GM23338 (cell line): ENCODE data around the gene TNFSF12. TPM values are rescaled to one million over a fixed set of nuclear protein-coding genes. Genes with fewer than 3 reads are reported as not detected.

ENCODE experiments used
- ATAC-seq: fragments of 200-7000 bp; cut with Tn5 transposase; 3 replicates; pipeline ENCODE4 v1.9.1; 2020
- DNase-seq: peaks from one replicate; pipeline ENCODE4 v3.0.0-alpha.2; 2015; ENCODE audit warnings: low spot score
- H2AFZ ChIP-seq: fragments of 200-600 bp; sonication (generic); 2 replicates; pipeline ENCODE4 v1.8.0; 2016; ENCODE audit warnings: antibody characterized with exemption, mild to moderate bottlenecking, moderate library complexity
- H3F3A ChIP-seq: fragments of 200-600 bp; sonication (generic); replicated peaks from 2 replicates; pipeline ENCODE4 v1.8.0; 2017; ENCODE audit warnings: antibody characterized with exemption, mixed run types, low read depth
- H3K27ac ChIP-seq: fragments of 200-600 bp; sonication (generic); 2 replicates; pipeline ENCODE4 v1.6.1; 2016; ENCODE audit warnings: low read depth
- H3K27me3 ChIP-seq: fragments of 200-600 bp; sonication (generic); 2 replicates; pipeline ENCODE4 v1.8.0; 2016; ENCODE audit warnings: mild to moderate bottlenecking, mixed run types, moderate library complexity; ENCODE audit not compliant: insufficient read depth
- H3K36me3 ChIP-seq: fragments of 200-600 bp; sonication (generic); 2 replicates; pipeline ENCODE4 v1.8.0; 2016; ENCODE audit warnings: mild to moderate bottlenecking; ENCODE audit not compliant: insufficient read depth
- H3K4me1 ChIP-seq: fragments of 200-600 bp; sonication (generic); 2 replicates; pipeline ENCODE4 v1.8.0; 2016; ENCODE audit warnings: mild to moderate bottlenecking, moderate library complexity; ENCODE audit not compliant: insufficient read depth
- H3K4me2 ChIP-seq: fragments of 200-600 bp; sonication (generic); 2 replicates; pipeline ENCODE4 v1.7.1; 2017; ENCODE audit warnings: mixed run types
- H3K4me3 ChIP-seq: fragments of 200-600 bp; sonication (generic); 2 replicates; pipeline ENCODE4 v1.6.1; 2016; ENCODE audit warnings: mixed run types
- H3K79me2 ChIP-seq: fragments of 200-600 bp; sonication (generic); replicated peaks from 2 replicates; pipeline ENCODE4 v1.8.0; 2017; ENCODE audit warnings: mild to moderate bottlenecking; ENCODE audit not compliant: insufficient read depth
- H3K9me2 ChIP-seq: fragments of 200-600 bp; sonication (generic); 2 replicates; pipeline ENCODE4 v1.8.0; 2017; ENCODE audit not compliant: insufficient read depth
- H4K20me1 ChIP-seq: fragments of 200-600 bp; sonication (generic); replicated peaks from 2 replicates; pipeline ENCODE4 v1.8.0; 2017; ENCODE audit warnings: mild to moderate bottlenecking; ENCODE audit not compliant: insufficient read depth
- H3K27ac Mint-ChIP-seq: 2 replicates; pipeline ENCODE4 v1.8.0; 2020; ENCODE audit warnings: inconsistent platforms, mild to moderate bottlenecking, moderate library complexity, mixed read lengths
- H3K27me3 Mint-ChIP-seq: 3 replicates; pipeline ENCODE4 v1.8.0; 2022; ENCODE audit warnings: low read depth, mild to moderate bottlenecking, moderate library complexity, mixed read lengths, inconsistent platforms; ENCODE audit not compliant: insufficient read depth, poor library complexity
- H3K36me3 Mint-ChIP-seq: 3 replicates; pipeline ENCODE4 v1.8.0; 2021; ENCODE audit warnings: low read depth, mild to moderate bottlenecking, inconsistent platforms, moderate library complexity, mixed read lengths
- H3K4me1 Mint-ChIP-seq: 3 replicates; pipeline ENCODE4 v1.8.0; 2020; ENCODE audit warnings: mild to moderate bottlenecking, inconsistent platforms, mixed read lengths
- H3K4me3 Mint-ChIP-seq: 3 replicates; pipeline ENCODE4 v1.8.0; 2021; ENCODE audit warnings: moderate library complexity, mild to moderate bottlenecking, inconsistent platforms, mixed read lengths
- H3K9me3 Mint-ChIP-seq: 3 replicates; pipeline ENCODE4 v1.8.0; 2020; ENCODE audit warnings: moderate library complexity, mild to moderate bottlenecking, inconsistent platforms, mixed read lengths
- POLR2AphosphoS5 ChIP-seq: IDR thresholded peaks from 2 replicates; pipeline ENCODE4 v1.6.1; 2016; ENCODE audit warnings: antibody characterized with exemption, low read depth
- polyA plus RNA-seq: library from polyadenylated mRNA; unstranded; fragments of >200 nt; fragmentation: Nextera tagmentation; extraction: Ambion mirVana; gene quantifications from 2 replicates; pipeline ENCODE4 v1.2.1, GENCODE V29; 2016
- total RNA-seq: library from RNA; depleted of rRNA; stranded (reverse); fragments of >200 nt; shearing (Covaris generic); gene quantifications from 2 replicates; pipeline ENCODE4 v1.2.3, GENCODE V29; 2014
- TF ChIP-seq, protein P1 (sequence below): fragments of 250-450 bp; sonication (Bioruptor Pico); IDR thresholded peaks from 2 replicates; pipeline ENCODE4 v1.5.0; 2020; ENCODE audit warnings: mild to moderate bottlenecking, moderate library complexity

The TNFSF12 gene
- total and polyA plus RNA-seq, 2 experiments from 2014 or later = 3.5 to 6.0 TPM

DNA sequence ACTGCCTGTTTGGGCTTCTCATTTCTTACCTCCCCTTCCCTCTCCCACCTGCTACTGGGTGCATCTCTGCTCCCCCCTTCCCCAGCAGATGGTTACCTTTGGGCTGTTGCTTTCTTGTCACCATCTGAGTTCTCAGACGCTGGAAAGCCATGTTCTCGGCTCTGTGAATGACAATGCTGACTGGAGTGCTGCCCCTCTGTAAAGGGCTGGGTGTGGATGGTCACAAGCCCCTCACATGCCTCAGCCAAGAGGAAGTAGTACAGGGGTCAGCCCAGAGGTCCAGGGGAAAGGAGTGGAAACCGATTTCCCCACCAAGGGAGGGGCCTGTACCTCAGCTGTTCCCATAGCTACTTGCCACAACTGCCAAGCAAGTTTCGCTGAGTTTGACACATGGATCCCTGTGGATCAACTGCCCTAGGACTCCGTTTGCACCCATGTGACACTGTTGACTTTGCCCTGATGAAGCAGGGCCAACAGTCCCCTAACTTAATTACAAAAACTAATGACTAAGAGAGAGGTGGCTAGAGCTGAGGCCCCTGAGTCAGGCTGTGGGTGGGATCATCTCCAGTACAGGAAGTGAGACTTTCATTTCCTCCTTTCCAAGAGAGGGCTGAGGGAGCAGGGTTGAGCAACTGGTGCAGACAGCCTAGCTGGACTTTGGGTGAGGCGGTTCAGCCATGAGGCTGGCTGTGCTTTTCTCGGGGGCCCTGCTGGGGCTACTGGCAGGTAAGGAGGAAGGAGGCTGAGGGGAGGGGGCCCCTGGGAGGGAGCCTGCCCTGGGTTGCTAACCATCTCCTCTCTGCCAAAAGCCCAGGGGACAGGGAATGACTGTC, 30.4 kb downstream of the TNFSF12 start, which contains the start of gene CD68:
TSS of gene CD68 (plus strand) at position 638 of the 833 bp plus-strand sequence. CDS start at position 678, 40 bp downstream.
- Histone ChIP-seq H3K4me1 (peaks cover 39% of the 10 kb centered on the region), H3K9me2 (no peaks in the 10 kb centered on the region; the same call in 1 of the 2 replicates), H3F3A (peaks cover 75% of the 10 kb centered on the region), H3K36me3 (peaks cover 42% of the 10 kb centered on the region), H3K4me3 (no peak within 1 kb of the TSS), H2AFZ (no peak within 1 kb of the TSS), H3K27me3 (no peaks in the 10 kb centered on the region), H4K20me1 (peaks cover 35% of the 10 kb centered on the region), H3K27ac (peak within 1 kb of the TSS; percentile 79; the same call in 1 of the 2 replicates), H3K4me2 (no peak within 1 kb of the TSS), H3K79me2 (peaks cover 46% of the 10 kb centered on the region)
- Mint-ChIP-seq H3K27ac (peak within 1 kb of the TSS; percentile 88), H3K4me3 (peak within 1 kb of the TSS; percentile 40; the same call in 2 of the 3 replicates), H3K9me3 (peaks cover 7% of the 10 kb centered on the region; the same call in 2 of the 3 replicates), H3K27me3 (peaks cover 58% of the 10 kb centered on the region), H3K36me3 (peaks cover 80% of the 10 kb centered on the region), H3K4me1 (peaks cover 72% of the 10 kb centered on the region)
- TF ChIP-seq, protein P1, sequence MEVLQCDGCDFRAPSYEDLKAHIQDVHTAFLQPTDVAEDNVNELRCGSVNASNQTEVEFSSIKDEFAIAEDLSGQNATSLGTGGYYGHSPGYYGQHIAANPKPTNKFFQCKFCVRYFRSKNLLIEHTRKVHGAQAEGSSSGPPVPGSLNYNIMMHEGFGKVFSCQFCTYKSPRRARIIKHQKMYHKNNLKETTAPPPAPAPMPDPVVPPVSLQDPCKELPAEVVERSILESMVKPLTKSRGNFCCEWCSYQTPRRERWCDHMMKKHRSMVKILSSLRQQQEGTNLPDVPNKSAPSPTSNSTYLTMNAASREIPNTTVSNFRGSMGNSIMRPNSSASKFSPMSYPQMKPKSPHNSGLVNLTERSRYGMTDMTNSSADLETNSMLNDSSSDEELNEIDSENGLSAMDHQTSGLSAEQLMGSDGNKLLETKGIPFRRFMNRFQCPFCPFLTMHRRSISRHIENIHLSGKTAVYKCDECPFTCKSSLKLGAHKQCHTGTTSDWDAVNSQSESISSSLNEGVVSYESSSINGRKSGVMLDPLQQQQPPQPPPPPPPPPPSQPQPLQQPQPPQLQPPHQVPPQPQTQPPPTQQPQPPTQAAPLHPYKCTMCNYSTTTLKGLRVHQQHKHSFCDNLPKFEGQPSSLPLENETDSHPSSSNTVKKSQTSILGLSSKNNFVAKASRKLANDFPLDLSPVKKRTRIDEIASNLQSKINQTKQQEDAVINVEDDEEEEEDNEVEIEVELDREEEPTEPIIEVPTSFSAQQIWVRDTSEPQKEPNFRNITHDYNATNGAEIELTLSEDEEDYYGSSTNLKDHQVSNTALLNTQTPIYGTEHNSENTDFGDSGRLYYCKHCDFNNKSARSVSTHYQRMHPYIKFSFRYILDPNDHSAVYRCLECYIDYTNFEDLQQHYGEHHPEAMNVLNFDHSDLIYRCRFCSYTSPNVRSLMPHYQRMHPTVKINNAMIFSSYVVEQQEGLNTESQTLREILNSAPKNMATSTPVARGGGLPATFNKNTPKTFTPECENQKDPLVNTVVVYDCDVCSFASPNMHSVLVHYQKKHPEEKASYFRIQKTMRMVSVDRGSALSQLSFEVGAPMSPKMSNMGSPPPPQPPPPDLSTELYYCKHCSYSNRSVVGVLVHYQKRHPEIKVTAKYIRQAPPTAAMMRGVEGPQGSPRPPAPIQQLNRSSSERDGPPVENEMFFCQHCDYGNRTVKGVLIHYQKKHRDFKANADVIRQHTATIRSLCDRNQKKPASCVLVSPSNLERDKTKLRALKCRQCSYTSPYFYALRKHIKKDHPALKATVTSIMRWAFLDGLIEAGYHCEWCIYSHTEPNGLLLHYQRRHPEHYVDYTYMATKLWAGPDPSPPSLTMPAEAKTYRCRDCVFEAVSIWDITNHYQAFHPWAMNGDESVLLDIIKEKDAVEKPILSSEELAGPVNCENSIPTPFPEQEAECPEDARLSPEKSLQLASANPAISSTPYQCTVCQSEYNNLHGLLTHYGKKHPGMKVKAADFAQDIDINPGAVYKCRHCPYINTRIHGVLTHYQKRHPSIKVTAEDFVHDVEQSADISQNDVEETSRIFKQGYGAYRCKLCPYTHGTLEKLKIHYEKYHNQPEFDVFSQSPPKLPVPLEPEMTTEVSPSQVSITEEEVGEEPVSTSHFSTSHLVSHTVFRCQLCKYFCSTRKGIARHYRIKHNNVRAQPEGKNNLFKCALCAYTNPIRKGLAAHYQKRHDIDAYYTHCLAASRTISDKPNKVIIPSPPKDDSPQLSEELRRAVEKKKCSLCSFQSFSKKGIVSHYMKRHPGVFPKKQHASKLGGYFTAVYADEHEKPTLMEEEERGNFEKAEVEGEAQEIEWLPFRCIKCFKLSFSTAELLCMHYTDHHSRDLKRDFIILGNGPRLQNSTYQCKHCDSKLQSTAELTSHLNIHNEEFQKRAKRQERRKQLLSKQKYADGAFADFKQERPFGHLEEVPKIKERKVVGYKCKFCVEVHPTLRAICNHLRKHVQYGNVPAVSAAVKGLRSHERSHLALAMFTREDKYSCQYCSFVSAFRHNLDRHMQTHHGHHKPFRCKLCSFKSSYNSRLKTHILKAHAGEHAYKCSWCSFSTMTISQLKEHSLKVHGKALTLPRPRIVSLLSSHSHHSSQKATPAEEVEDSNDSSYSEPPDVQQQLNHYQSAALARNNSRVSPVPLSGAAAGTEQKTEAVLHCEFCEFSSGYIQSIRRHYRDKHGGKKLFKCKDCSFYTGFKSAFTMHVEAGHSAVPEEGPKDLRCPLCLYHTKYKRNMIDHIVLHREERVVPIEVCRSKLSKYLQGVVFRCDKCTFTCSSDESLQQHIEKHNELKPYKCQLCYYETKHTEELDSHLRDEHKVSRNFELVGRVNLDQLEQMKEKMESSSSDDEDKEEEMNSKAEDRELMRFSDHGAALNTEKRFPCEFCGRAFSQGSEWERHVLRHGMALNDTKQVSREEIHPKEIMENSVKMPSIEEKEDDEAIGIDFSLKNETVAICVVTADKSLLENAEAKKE (CRISPR knock-in tag) = no peak
- TF ChIP-seq POLR2AphosphoS5 = peak; percentile 92
- peak; percentile 29 for ATAC-seq
- DNase-seq = peak; percentile 73
